Brain microvascular endothelial cell (primary cell): ENCODE results near the gene LIN28B.

ENCODE experiments used
- DNase-seq: peaks from one replicate; pipeline ENCODE4 v3.0.0-alpha.2; 2020
- H3K27ac ChIP-seq: fragments of 250-450 bp; sonication (Bioruptor Pico); 2 replicates; pipeline ENCODE4 v1.5.1; 2020; ENCODE audit warnings: mild to moderate bottlenecking, moderate library complexity
- H3K27me3 ChIP-seq: fragments of 250-450 bp; sonication (Bioruptor Pico); replicated peaks from 2 replicates; pipeline ENCODE4 v1.5.1; 2020; ENCODE audit warnings: mild to moderate bottlenecking
- H3K36me3 ChIP-seq: fragments of 250-450 bp; sonication (Bioruptor Pico); replicated peaks from 2 replicates; pipeline ENCODE4 v1.5.1; 2020; ENCODE audit warnings: mild to moderate bottlenecking
- H3K4me3 ChIP-seq: 2 replicates; pipeline ENCODE4 v1.5.1; 2011; ENCODE audit warnings: low read depth, mild to moderate bottlenecking, control low read depth, low read length, moderate library complexity
- CTCF ChIP-seq: IDR thresholded peaks from 2 replicates; pipeline ENCODE4 v1.5.1; 2011; ENCODE audit warnings: low read depth, mild to moderate bottlenecking, moderate library complexity, low read length, control low read depth, inconsistent platforms; ENCODE audit errors: missing control alignments
- in situ Hi-C: cut with HindIII; loops from 2 replicates; pipeline ENCODE4 v1.10.0; 2017; ENCODE audit warnings: low sequenced_read_pairs, low pct_ligation_motif_present

LIN28B gene

GRCh38 chr6:105014954-105015353, 58.0 kb downstream of the LIN28B start:
- Histone ChIP-seq H3K27me3 (no peaks in the 10 kb centered on the region), H3K27ac (no peak overlapping the region), H3K36me3 (no peaks in the 10 kb centered on the region), H3K4me3 (no peak overlapping the region)
- in situ Hi-C loops = no loop called here
- TF ChIP-seq CTCF = no peak
- no peak for DNase-seq

DNA sequence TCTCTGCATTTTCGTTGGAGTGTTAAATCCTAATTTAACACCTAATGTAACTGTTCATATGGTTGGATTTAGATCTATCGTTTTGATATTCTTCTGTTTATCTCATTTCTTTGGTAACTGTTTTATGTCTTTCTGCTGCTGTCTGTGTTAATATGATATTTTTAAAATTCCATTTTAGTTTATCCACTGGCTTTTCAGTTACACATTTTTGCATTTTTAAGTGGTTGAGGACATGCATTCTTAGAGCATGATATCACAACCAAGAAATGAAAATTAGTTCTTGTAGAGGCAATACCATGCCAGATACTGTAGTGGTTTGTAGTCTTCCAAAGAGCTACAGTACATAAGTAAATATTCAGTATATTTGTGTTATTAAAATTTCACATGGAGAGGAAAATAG, 58.6 kb downstream of the LIN28B start:
- in situ Hi-C loops = no loop called here
- Histone ChIP-seq H3K27me3 (no peaks in the 10 kb centered on the region), H3K4me3 (no peak overlapping the region), H3K27ac (no peak overlapping the region), H3K36me3 (no peaks in the 10 kb centered on the region)
- DNase-seq = no peak
- TF ChIP-seq CTCF = no peak

- Histone ChIP-seq H3K36me3 (no peaks in the 10 kb centered on the region), H3K27ac (no peak overlapping the region), H3K27me3 (no peaks in the 10 kb centered on the region), H3K4me3 (no peak overlapping the region)
- TF ChIP-seq CTCF = no peak
- in situ Hi-C loops = no loop called here
- no peak for DNase-seq
These were observed 62.4 kb downstream of the LIN28B start for GRCh38 chr6:105019285-105019684.

- in situ Hi-C loops = no loop called here
- Histone ChIP-seq H3K27ac (no peak overlapping the region), H3K27me3 (no peaks in the 10 kb centered on the region), H3K4me3 (no peak overlapping the region), H3K36me3 (no peaks in the 10 kb centered on the region)
- TF ChIP-seq CTCF = no peak
- no peak for DNase-seq
These were observed 64.5 kb downstream of the LIN28B start for GRCh38 chr6:105021399-105021798.

- Histone ChIP-seq H3K27me3 (no peaks in the 10 kb centered on the region), H3K4me3 (no peak overlapping the region), H3K27ac (no peak overlapping the region), H3K36me3 (no peaks in the 10 kb centered on the region)
- in situ Hi-C loops = no loop called here
- TF ChIP-seq CTCF = no peak
- DNase-seq = no peak
These were observed 65.5 kb downstream of the LIN28B start for GRCh38 chr6:105022416-105022815.

DNA sequence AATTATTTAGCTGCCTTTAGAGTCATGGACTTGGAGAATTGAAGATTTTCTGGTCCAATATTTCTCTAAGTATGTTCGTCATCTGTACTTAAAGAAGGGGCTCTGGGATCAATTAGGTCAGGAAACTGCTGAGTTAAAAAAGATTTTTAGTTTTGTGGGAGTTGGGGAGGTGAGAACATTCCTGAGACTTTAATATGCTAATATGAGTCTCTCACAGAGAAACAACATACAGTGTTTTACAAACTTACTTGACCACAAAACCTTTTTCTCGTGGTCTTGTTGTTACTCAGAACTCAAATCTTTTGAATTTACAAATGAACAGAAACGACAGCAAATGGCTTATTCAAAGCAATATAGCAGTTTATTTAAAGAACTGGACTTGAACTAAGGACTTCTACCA, 67.9 kb downstream of the LIN28B start:
- Histone ChIP-seq H3K4me3 (no peak overlapping the region), H3K27me3 (no peaks in the 10 kb centered on the region), H3K27ac (no peak overlapping the region), H3K36me3 (no peaks in the 10 kb centered on the region)
- in situ Hi-C loops = no loop called here
- DNase-seq = no peak
- no peak for TF ChIP-seq CTCF
